ENCODE measurements around the gene TRAPPC12.
"Not testable (repeated sequence)": the region's sequence is repeated elsewhere in the genome, so short reads cannot be mapped to it uniquely, and the experiment has no call there.

Gene TRAPPC12

GRCh38 chr2:3361518-3362389 is 17.7 kb upstream of the TRAPPC12 start:
- no peaks in the 10 kb centered on the region for H3K4me1 ChIP-seq (ENCODE audit: low read depth, poor library complexity, severe bottlenecking)
- H3K27ac ChIP-seq: no peak overlapping the region
- H3K27me3 ChIP-seq (ENCODE audit: insufficient read depth, low read depth): no peaks in the 10 kb centered on the region
- no peaks in the 10 kb centered on the region for H4K20me1 ChIP-seq (ENCODE audit: insufficient read depth)
- H3K4me2 ChIP-seq: no peak overlapping the region
- no peak for TF ChIP-seq CTCF (conservative IDR thresholded peaks at IDR 0.05; ENCODE audit: low read depth, low read length)
- H3K4me3 ChIP-seq (IDR thresholded peaks at IDR 0.05; ENCODE audit: insufficient read depth, low read depth, low read length): no peak overlapping the region
- H3K36me3 ChIP-seq (ENCODE audit: insufficient read depth): no peaks in the 10 kb centered on the region
- no peak overlapping the region for H2AFZ ChIP-seq (ENCODE audit: low read depth)
- no peak overlapping the region for H3K9ac ChIP-seq
- peaks cover 12% of the 10 kb centered on the region; the same call in 1 of the 2 replicates for H3K79me2 ChIP-seq (ENCODE audit: insufficient read depth, low read depth)

- Histone ChIP-seq H3K4me1 (ENCODE audit: low read depth, poor library complexity, severe bottlenecking) (no peaks in the 10 kb centered on the region), H3K79me2 (ENCODE audit: insufficient read depth, low read depth) (peaks cover 19% of the 10 kb centered on the region; the same call in 1 of the 2 replicates), H3K4me3 (IDR thresholded peaks at IDR 0.05; ENCODE audit: insufficient read depth, low read depth, low read length) (no peak overlapping the region), H3K4me2 (no peak overlapping the region), H2AFZ (ENCODE audit: low read depth) (no peak overlapping the region), H4K20me1 (ENCODE audit: insufficient read depth) (no peaks in the 10 kb centered on the region; the same call in 1 of the 2 replicates), H3K36me3 (ENCODE audit: insufficient read depth) (no peaks in the 10 kb centered on the region), H3K9ac (no peak overlapping the region), H3K27ac (no peak overlapping the region), H3K27me3 (ENCODE audit: insufficient read depth, low read depth) (no peaks in the 10 kb centered on the region)
- TF ChIP-seq CTCF (conservative IDR thresholded peaks at IDR 0.05; ENCODE audit: low read depth, low read length): no peak
These were observed 14.3 kb upstream of the TRAPPC12 start for GRCh38 chr2:3365219-3365618.

GRCh38 chr2:3368261-3368722 is 11.2 kb upstream of the TRAPPC12 start:
- Histone ChIP-seq H3K27ac (no peak overlapping the region), H4K20me1 (ENCODE audit: insufficient read depth) (no peaks in the 10 kb centered on the region; the same call in 1 of the 2 replicates), H3K4me3 (IDR thresholded peaks at IDR 0.05; ENCODE audit: insufficient read depth, low read depth, low read length) (no peak overlapping the region), H3K36me3 (ENCODE audit: insufficient read depth) (no peaks in the 10 kb centered on the region), H3K4me2 (no peak overlapping the region), H2AFZ (ENCODE audit: low read depth) (no peak overlapping the region), H3K79me2 (ENCODE audit: insufficient read depth, low read depth) (peaks cover 19% of the 10 kb centered on the region; the same call in 1 of the 2 replicates), H3K9ac (no peak overlapping the region), H3K4me1 (ENCODE audit: low read depth, poor library complexity, severe bottlenecking) (no peaks in the 10 kb centered on the region), H3K27me3 (ENCODE audit: insufficient read depth, low read depth) (no peaks in the 10 kb centered on the region)
- TF ChIP-seq CTCF (conservative IDR thresholded peaks at IDR 0.05; ENCODE audit: low read depth, low read length): no peak

GRCh38 chr2:3369340-3370181 is 9.9 kb upstream of the TRAPPC12 start:
- H3K27me3 ChIP-seq (ENCODE audit: insufficient read depth, low read depth); H2AFZ ChIP-seq (ENCODE audit: low read depth); H3K4me3 ChIP-seq (IDR thresholded peaks at IDR 0.05; ENCODE audit: insufficient read depth, low read depth, low read length); H3K79me2 ChIP-seq (ENCODE audit: insufficient read depth, low read depth); H3K27ac ChIP-seq; H3K9ac ChIP-seq; H3K36me3 ChIP-seq (ENCODE audit: insufficient read depth); H4K20me1 ChIP-seq (ENCODE audit: insufficient read depth); H3K4me1 ChIP-seq (ENCODE audit: low read depth, poor library complexity, severe bottlenecking); H3K4me2 ChIP-seq: not testable (repeated sequence)
